CD8-positive, alpha-beta memory T cell (primary cell): ENCODE measurements around the gene MAGI1. TPM values are rescaled to one million over a fixed set of nuclear protein-coding genes. Genes with fewer than 3 reads are reported as not detected.

ENCODE experiments used
- polyA plus RNA-seq: library from polyadenylated mRNA; unstranded; fragments of 300-500 nt; fragmentation: Illumina TruSeq; gene quantifications from one replicate; pipeline ENCODE4 v1.2.3, GENCODE V29; 2021
- total RNA-seq, 2 experiments: library from RNA; stranded (reverse); gene quantifications; one replicate each; pipeline ENCODE4 v1.2.3, GENCODE V29; 2021

Gene MAGI1
- total and polyA plus RNA-seq, 3 experiments from 2014 or later, result 0.15 to 0.42 TPM; not detected in 1

Other genes with a start within 250 kb of the MAGI1 start
- gene SLC25A26, start 182.1 kb upstream of the MAGI1 start, total RNA-seq, result 10 to 100 TPM; 18.9 to 22.5 TPM
- 38.4 TPM for gene SLC25A26, start 182.1 kb upstream of the MAGI1 start, polyA plus RNA-seq